ENCODE results near the gene TPTE. TPM values are rescaled to one million over a fixed set of nuclear protein-coding genes. Genes with fewer than 3 reads are reported as not detected.
"Not testable (repeated sequence)": the region's sequence is repeated elsewhere in the genome, so short reads cannot be mapped to it uniquely, and the experiment has no call there.

The TPTE gene
- total and polyA plus RNA-seq, 2 of the 8 experiments (the other 6 are each of a cell fraction or from before 2014, with no cell fraction given) = not detected

DNA sequence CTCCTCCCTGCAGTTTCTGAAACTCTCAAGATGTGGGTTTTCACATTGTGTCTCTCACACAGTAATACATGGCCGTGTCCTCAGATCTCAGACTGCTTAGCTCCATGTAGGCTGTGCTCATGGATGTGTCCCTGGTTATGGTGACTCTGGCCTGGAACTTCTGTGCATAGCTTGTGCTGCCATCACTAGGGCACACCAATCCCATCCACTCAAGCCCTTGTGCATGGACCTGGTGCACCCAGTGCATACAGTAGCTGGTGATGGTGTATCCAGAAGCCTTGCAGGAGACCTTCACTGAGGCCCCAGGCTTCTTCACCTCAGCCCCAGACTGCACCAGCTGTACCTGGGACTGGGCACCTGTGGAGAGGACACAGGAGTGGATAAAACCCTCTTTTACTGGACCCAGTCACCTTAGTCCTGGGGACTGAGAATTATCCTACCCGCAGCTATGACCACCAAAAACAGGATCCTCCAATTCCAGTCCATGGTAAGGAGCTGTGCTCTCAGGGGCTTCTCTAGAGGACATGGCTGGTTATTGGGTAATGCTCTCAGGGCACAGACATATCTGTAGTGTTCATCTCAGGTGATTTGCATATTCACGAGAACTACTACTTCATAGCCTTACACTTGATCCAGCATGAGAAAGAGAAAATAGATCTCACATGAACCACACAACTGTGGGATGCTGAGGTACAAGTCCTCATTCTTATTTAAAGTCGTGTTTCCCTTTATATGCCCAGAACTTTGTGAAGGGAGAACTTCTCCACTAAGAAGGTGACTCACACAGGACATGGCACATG lies 128.2 kb downstream of the TPTE start:
- H4K91ac ChIP-seq (replicated peaks; ENCODE audit: insufficient read length, low read length); H3K23me2 ChIP-seq (ENCODE audit: low read depth, low read length); H2BK5ac ChIP-seq (ENCODE audit: low read depth, low read length); H2BK15ac ChIP-seq (ENCODE audit: low read length); H3K18ac ChIP-seq (ENCODE audit: extremely low read depth, low read length); H3K27ac ChIP-seq (ENCODE audit: low read depth, low read length); H4K20me1 ChIP-seq (replicated peaks in 1 of 2; ENCODE audit: control insufficient read depth in 1 of 2, insufficient read depth in 2 of 2, low read length in 2 of 2); FAIRE-seq; H3K27me3 ChIP-seq (replicated peaks in 1 of 4; ENCODE audit: control insufficient read depth in 3 of 4, extremely low read depth in 1 of 4, insufficient read depth in 3 of 4, low read length in 3 of 4); H3K4ac ChIP-seq (replicated peaks; ENCODE audit: insufficient read length, low read depth, low read length); H3K14ac ChIP-seq (ENCODE audit: insufficient read length); POLR2A ChIA-PET (ENCODE audit: partially characterized antibody); H2BK120ac ChIP-seq (replicated peaks; ENCODE audit: low read depth, low read length); DNase-seq (ENCODE audit: low read depth in 1 of 2, low spot score in 2 of 2); H3K56ac ChIP-seq (replicated peaks; ENCODE audit: insufficient read length, low read depth, low read length); H2BK20ac ChIP-seq (ENCODE audit: low read length); H3K9ac ChIP-seq (replicated peaks in 1 of 4; ENCODE audit: extremely low read depth in 1 of 4, low read depth in 3 of 4, low read length in 3 of 4); H3K4me1 ChIP-seq (replicated peaks in 1 of 4; ENCODE audit: control insufficient read depth in 3 of 4, insufficient read depth in 4 of 4, low read length in 3 of 4); H3K79me1 ChIP-seq (ENCODE audit: low read depth, low read length); H3K79me2 ChIP-seq (ENCODE audit: control insufficient read depth in 1 of 2, insufficient read depth in 2 of 2, low read length in 2 of 2); H4K8ac ChIP-seq (ENCODE audit: extremely low read depth, insufficient read depth, low read length); H2BK12ac ChIP-seq (ENCODE audit: low read depth, low read length); H3K36me3 ChIP-seq (ENCODE audit: control insufficient read depth in 2 of 4, insufficient read depth in 4 of 4, low read length in 3 of 4); H3K4me2 ChIP-seq (ENCODE audit: insufficient read depth in 1 of 2, low read depth in 2 of 2, low read length in 2 of 2); H2AFZ ChIP-seq (ENCODE audit: low read length); CTCF ChIA-PET (ENCODE audit: partially characterized antibody); H4K5ac ChIP-seq (ENCODE audit: insufficient read length, low read depth, low read length); H3K23ac ChIP-seq (ENCODE audit: insufficient read length); H3K4me3 ChIP-seq (ENCODE audit: extremely low read depth in 1 of 4, insufficient read depth in 2 of 4, low read depth in 3 of 4, low read length in 4 of 4); H2AK5ac ChIP-seq (ENCODE audit: low read depth, low read length): not testable (repeated sequence)
- WGBS, 2 experiments (ENCODE audit: extremely low coverage in 1 of 2, insufficient coverage in 1 of 2, insufficient read length in 1 of 2, insufficient replicate concordance in 2 of 2, low coverage in 1 of 2, low lambda C conversion rate in 2 of 2, missing lambda C conversion rate in 1 of 2) = 66% methylated on average over 4 of the region's 4 CpGs; no CpG with 5 or more reads in 1 of the 2 experiments
- H3K9me3 ChIP-seq (ENCODE audit: insufficient read depth in 2 of 2, low read depth in 1 of 2, low read length in 1 of 2) = peaks cover 37 to 53% of the 10 kb centered on the region in 2 experiments

DNA sequence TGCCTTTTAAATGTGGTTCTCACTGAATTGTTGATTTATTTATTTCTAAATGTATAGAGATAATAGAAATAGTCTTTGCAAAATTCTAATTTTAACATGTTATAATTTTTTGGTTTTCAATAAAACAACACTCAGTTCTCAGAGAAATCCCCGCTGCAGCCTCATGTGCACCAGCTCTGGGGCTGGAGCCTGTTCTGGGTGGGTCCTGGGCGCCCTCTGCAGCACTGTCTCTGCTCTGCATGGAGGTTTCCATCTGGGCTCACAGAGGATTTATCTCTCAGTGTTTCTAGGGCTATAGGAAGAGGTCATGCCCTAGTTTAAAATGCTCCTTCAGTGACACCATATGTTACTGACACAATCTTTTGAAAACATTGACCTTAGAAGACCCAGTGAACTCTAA lies 128.9 kb downstream of the TPTE start:
- H3K4ac ChIP-seq (replicated peaks; ENCODE audit: insufficient read length, low read depth, low read length); H3K36me3 ChIP-seq (ENCODE audit: control insufficient read depth in 2 of 4, insufficient read depth in 4 of 4, low read length in 3 of 4); H3K23ac ChIP-seq (ENCODE audit: insufficient read length); H4K5ac ChIP-seq (ENCODE audit: insufficient read length, low read depth, low read length); H2AFZ ChIP-seq (ENCODE audit: low read length); CTCF ChIA-PET (ENCODE audit: partially characterized antibody); H2BK20ac ChIP-seq (ENCODE audit: low read length); H4K20me1 ChIP-seq (replicated peaks in 1 of 2; ENCODE audit: control insufficient read depth in 1 of 2, insufficient read depth in 2 of 2, low read length in 2 of 2); FAIRE-seq; H3K79me1 ChIP-seq (ENCODE audit: low read depth, low read length); H3K23me2 ChIP-seq (ENCODE audit: low read depth, low read length); H4K91ac ChIP-seq (replicated peaks; ENCODE audit: insufficient read length, low read length); H3K4me1 ChIP-seq (replicated peaks in 1 of 4; ENCODE audit: control insufficient read depth in 3 of 4, insufficient read depth in 4 of 4, low read length in 3 of 4); H2BK12ac ChIP-seq (ENCODE audit: low read depth, low read length); H3K4me3 ChIP-seq (ENCODE audit: extremely low read depth in 1 of 4, insufficient read depth in 2 of 4, low read depth in 3 of 4, low read length in 4 of 4); POLR2A ChIA-PET (ENCODE audit: partially characterized antibody); DNase-seq (ENCODE audit: low read depth in 1 of 2, low spot score in 2 of 2); H3K9ac ChIP-seq (replicated peaks in 1 of 4; ENCODE audit: extremely low read depth in 1 of 4, low read depth in 3 of 4, low read length in 3 of 4); H3K56ac ChIP-seq (replicated peaks; ENCODE audit: insufficient read length, low read depth, low read length); H3K4me2 ChIP-seq (ENCODE audit: insufficient read depth in 1 of 2, low read depth in 2 of 2, low read length in 2 of 2); H3K14ac ChIP-seq (ENCODE audit: insufficient read length); H3K27ac ChIP-seq (ENCODE audit: low read depth, low read length); H4K8ac ChIP-seq (ENCODE audit: extremely low read depth, insufficient read depth, low read length); H3K18ac ChIP-seq (ENCODE audit: extremely low read depth, low read length); H3K79me2 ChIP-seq (ENCODE audit: control insufficient read depth in 1 of 2, insufficient read depth in 2 of 2, low read length in 2 of 2); H2AK5ac ChIP-seq (ENCODE audit: low read depth, low read length); H3K27me3 ChIP-seq (replicated peaks in 1 of 4; ENCODE audit: control insufficient read depth in 3 of 4, extremely low read depth in 1 of 4, insufficient read depth in 3 of 4, low read length in 3 of 4); H2BK5ac ChIP-seq (ENCODE audit: low read depth, low read length); H2BK15ac ChIP-seq (ENCODE audit: low read length); H2BK120ac ChIP-seq (replicated peaks; ENCODE audit: low read depth, low read length): not testable (repeated sequence)
- H3K9me3 ChIP-seq (ENCODE audit: insufficient read depth in 2 of 2, low read depth in 1 of 2, low read length in 1 of 2) = peaks cover 32 to 47% of the 10 kb centered on the region in 2 experiments
- WGBS, 2 experiments (ENCODE audit: extremely low coverage in 1 of 2, insufficient coverage in 1 of 2, insufficient read length in 1 of 2, insufficient replicate concordance in 2 of 2, low coverage in 1 of 2, low lambda C conversion rate in 2 of 2, missing lambda C conversion rate in 1 of 2) = 40% methylated on average over 2 of the region's 2 CpGs; no CpG with 5 or more reads in 1 of the 2 experiments

All from H1 (cell line).